ENCODE results near the gene KIF19.

GRCh38 chr17:74326506-74326905 is 480 bp downstream of the KIF19 start:
- TF ChIP-seq SMC3 (IDR thresholded peaks at IDR 0.05; ENCODE audit: low read depth, low read length) (no peak), CTCF (conservative IDR thresholded peaks at IDR 0.05; ENCODE audit: low read depth, low read length) (no peak), MXI1 (IDR thresholded peaks at IDR 0.05; ENCODE audit: borderline replicate concordance, low read depth, low read length) (no peak), MAZ (IDR thresholded peaks at IDR 0.05; ENCODE audit: borderline replicate concordance, low read depth, low read length) (no peak), MAFK (IDR thresholded peaks at IDR 0.05; ENCODE audit: low read depth, low read length) (no peak), USF2 (IDR thresholded peaks at IDR 0.05; ENCODE audit: low read depth, low read length) (no peak)
